Measurements from ENCODE around the gene DENND2A.
A peak's percentile ranks its signal among the peaks of the same experiment; 100 is the strongest.
"Not testable (repeated sequence)": the region's sequence is repeated elsewhere in the genome, so short reads cannot be mapped to it uniquely, and the experiment has no call there.

The DENND2A gene
- total RNA-seq = 0 to 1.5 (median 0.20) reads per million in 18 experiments

- no peak for DNase-seq
These were observed at the start of gene DENND2A for GRCh38 chr7:140640727-140641523. TSS of gene DENND2A (minus strand) at chr7:140640813. CDS start at chr7:140602397, 38,416 bp downstream.

- DNase-seq = no peak
These were observed 48.9 kb upstream of the DENND2A start for GRCh38 chr7:140689199-140690152.

- no peak for DNase-seq
These were observed 47.7 kb upstream of the DENND2A start for GRCh38 chr7:140688341-140688740.

- no peak for DNase-seq
These were observed 46.3 kb upstream of the DENND2A start for GRCh38 chr7:140686921-140687320.

- no peak for DNase-seq
These were observed 44.9 kb upstream of the DENND2A start for GRCh38 chr7:140685407-140686087.

GRCh38 chr7:140684066-140684950 is 43.7 kb upstream of the DENND2A start:
- DNase-seq = no peak

- no peak for DNase-seq
These were observed 43.0 kb upstream of the DENND2A start for GRCh38 chr7:140683657-140684056.

- no peak for DNase-seq
These were observed 41.2 kb upstream of the DENND2A start for GRCh38 chr7:140681766-140682165.

- DNase-seq = no peak
These were observed 40.3 kb upstream of the DENND2A start for GRCh38 chr7:140680886-140681285.

- no peak for DNase-seq
These were observed 38.6 kb upstream of the DENND2A start for GRCh38 chr7:140679186-140679585.

GRCh38 chr7:140678816-140679130 is 38.2 kb upstream of the DENND2A start:
- no peak for DNase-seq

GRCh38 chr7:140678081-140678815 is 37.6 kb upstream of the DENND2A start:
- DNase-seq = no peak

GRCh38 chr7:140677496-140677895 is 36.9 kb upstream of the DENND2A start:
- DNase-seq = no peak

GRCh38 chr7:140676956-140677355 is 36.3 kb upstream of the DENND2A start:
- DNase-seq = not testable (repeated sequence)

- peak; percentile 74 to 76 for DNase-seq
These were observed 35.7 kb upstream of the DENND2A start for GRCh38 chr7:140676306-140676705.

GRCh38 chr7:140675726-140676125 is 35.1 kb upstream of the DENND2A start:
- DNase-seq = no peak

- DNase-seq = peak; percentile 76 to 84
These were observed 34.5 kb upstream of the DENND2A start for GRCh38 chr7:140674899-140675701.

GRCh38 chr7:140674356-140674800 is 33.8 kb upstream of the DENND2A start:
- DNase-seq = peak in 1 of 2 donors; percentile 1

GRCh38 chr7:140673774-140674155 is 33.2 kb upstream of the DENND2A start:
- no peak for DNase-seq

All from inflammatory macrophage (primary cell).